ENCODE data around the gene MAP6D1.

DNA sequence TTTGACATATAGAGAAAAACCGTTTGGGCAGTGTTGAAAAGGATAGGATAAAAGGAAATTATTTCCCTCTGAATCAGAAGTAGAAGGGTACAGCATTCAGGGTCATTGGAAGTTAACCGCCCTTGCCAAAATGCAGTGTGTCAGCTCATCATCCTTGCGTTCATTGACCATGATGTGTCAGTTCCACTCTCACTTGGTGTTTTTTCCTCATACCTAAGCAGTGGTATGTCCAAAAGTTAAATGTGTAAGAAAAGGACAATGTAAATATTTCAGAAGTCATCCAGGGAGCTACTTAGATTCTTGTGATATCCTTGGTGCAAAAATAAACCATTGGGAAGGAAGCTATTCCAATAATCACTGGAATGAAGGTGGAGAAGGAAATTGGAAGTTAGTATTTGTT, 50.7 kb downstream of the MAP6D1 start:
- TF ChIP-seq POLR2AphosphoS5 (IDR thresholded peaks at IDR 0.05; ENCODE audit: borderline replicate concordance, low read depth, low read length): no peak
- TF ChIP-seq EZH2 (IDR thresholded peaks at IDR 0.05): no peak
- no peak for TF ChIP-seq FOXP2 (optimal IDR thresholded peaks at IDR 0.05; ENCODE audit: control extremely low read depth, extremely low read length, insufficient read depth)

Measured in SK-N-MC (cell line).